ENCODE data around the gene DHX34. TPM values are rescaled to one million over a fixed set of nuclear protein-coding genes. Genes with fewer than 3 reads are reported as not detected.
"Not testable (repeated sequence)": the region's sequence is repeated elsewhere in the genome, so short reads cannot be mapped to it uniquely, and the experiment has no call there.

The DHX34 gene
- total RNA-seq, 3 donors from 2014 or later: 38.1 to 41.0 (median 38.6) TPM

DNA sequence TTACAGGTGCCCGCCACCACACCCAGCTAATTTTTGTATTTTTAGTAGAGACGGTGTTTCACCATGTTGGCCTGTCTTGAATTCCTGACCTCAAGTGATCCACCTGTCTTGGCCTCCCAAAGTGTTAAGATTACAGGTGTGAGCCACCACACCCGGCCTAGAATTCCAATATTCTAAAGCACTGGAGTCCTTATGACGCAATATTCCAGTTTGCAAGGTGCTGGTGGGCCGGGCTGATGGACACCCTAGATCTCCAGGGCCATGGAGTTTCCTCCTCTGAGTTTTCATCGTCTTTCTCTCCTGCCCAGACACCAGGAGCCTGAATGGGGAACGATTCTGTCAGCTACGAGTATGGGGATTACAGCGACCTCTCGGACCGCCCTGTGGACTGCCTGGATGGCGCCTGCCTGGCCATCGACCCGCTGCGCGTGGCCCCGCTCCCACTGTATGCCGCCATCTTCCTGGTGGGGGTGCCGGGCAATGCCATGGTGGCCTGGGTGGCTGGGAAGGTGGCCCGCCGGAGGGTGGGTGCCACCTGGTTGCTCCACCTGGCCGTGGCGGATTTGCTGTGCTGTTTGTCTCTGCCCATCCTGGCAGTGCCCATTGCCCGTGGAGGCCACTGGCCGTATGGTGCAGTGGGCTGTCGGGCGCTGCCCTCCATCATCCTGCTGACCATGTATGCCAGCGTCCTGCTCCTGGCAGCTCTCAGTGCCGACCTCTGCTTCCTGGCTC lies 8.5 kb upstream of the DHX34 start:
- ATAC-seq (no peak), DNase-seq (no peak)
- Mint-ChIP-seq H3K4me1 (ENCODE audit: low read depth) (peaks cover 10% of the 10 kb centered on the region), H3K27me3 (ENCODE audit: low read depth) (no peaks in the 10 kb centered on the region), H3K36me3 (ENCODE audit: insufficient read depth) (no peaks in the 10 kb centered on the region), H3K9me3 (no peaks in the 10 kb centered on the region), H3K4me3 (no peak overlapping the region)

DNA sequence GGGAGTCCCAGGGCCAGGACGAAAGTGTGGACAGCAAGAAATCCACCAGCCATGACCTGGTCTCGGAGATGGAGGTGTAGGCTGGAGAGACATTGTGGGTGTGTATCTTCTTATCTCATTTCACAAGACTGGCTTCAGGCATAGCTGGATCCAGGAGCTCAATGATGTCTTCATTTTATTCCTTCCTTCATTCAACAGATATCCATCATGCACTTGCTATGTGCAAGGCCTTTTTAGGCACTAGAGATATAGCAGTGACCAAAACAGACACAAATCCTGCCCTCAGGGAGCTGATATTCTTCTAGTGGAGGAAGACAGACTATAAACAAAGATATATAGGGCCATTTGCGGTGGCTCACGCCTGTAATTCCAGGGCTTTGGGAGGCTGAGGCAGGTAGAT lies 7.4 kb upstream of the DHX34 start:
- H3K4me3 Mint-ChIP-seq: no peak overlapping the region
- H3K27me3 Mint-ChIP-seq (ENCODE audit: low read depth): no peaks in the 10 kb centered on the region
- H3K9me3 Mint-ChIP-seq: no peaks in the 10 kb centered on the region
- no peak for DNase-seq
- no peaks in the 10 kb centered on the region for H3K36me3 Mint-ChIP-seq (ENCODE audit: insufficient read depth)
- ATAC-seq: no peak
- peaks cover under 1% of the 10 kb centered on the region for H3K4me1 Mint-ChIP-seq (ENCODE audit: low read depth)

DNA sequence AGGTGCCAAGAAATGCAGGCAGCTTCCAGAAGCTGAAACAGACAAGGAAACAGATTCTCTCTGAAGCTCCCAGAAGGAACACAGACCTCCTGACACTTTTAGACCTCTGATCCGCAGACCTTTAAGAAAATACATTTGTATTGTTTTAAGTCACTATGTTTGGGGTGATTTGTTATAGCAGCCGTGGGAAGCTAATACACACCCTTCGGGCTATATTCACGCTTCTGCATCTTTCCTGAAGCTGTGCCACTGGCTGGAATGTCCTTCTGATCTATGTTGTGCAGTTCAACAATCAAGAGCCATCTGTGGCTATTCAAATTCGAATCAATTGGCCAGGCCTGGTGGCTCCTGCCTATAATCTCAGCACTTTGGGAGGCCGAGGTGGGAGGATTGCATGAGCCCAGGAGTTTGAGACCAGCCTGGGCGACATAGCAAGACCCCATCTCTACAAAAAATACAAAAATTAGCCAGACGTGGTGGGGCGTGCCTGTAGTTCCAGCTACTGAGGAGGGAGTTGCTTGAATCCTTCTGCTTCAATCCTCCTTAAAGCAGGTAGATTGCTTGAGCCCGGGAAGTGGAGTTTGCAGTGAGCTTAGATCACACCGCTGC lies 5.8 kb upstream of the DHX34 start:
- no peak for ATAC-seq
- Mint-ChIP-seq H3K36me3 (ENCODE audit: insufficient read depth) (no peaks in the 10 kb centered on the region), H3K4me1 (ENCODE audit: low read depth) (no peaks in the 10 kb centered on the region)

DNA sequence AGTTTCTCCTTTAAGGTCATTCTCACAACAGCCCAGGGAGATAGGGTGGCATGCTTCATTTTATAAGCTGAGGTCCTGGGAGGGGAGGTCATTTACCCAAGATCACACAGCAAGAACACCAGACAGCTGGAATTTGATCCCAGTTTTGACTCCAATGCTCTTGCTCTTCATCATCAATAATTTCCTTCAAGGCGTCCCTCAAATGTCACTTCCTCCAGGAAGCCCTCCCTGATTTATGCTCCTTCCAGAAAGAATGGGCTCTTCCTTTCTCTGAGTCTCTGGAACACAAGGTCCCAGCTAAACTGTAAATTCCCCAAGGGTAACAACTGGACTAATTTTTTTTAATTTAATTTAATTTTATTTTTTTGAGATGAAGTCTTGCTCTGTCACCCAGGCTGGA lies 4.7 kb upstream of the DHX34 start:
- H3K4me1 Mint-ChIP-seq (ENCODE audit: low read depth): peaks cover 10% of the 10 kb centered on the region
- no peak for DNase-seq
- no peak overlapping the region for H3K4me3 Mint-ChIP-seq
- no peaks in the 10 kb centered on the region for H3K36me3 Mint-ChIP-seq (ENCODE audit: insufficient read depth)
- no peak for ATAC-seq
- no peaks in the 10 kb centered on the region for H3K9me3 Mint-ChIP-seq
- no peaks in the 10 kb centered on the region for H3K27me3 Mint-ChIP-seq (ENCODE audit: low read depth)

More for the DNA sequence above, 5.8 kb upstream of the DHX34 start:
- Mint-ChIP-seq H3K4me3 (no peak overlapping the region), H3K27me3 (ENCODE audit: low read depth) (no peaks in the 10 kb centered on the region), H3K9me3 (no peaks in the 10 kb centered on the region)
- no peak for DNase-seq

DNA sequence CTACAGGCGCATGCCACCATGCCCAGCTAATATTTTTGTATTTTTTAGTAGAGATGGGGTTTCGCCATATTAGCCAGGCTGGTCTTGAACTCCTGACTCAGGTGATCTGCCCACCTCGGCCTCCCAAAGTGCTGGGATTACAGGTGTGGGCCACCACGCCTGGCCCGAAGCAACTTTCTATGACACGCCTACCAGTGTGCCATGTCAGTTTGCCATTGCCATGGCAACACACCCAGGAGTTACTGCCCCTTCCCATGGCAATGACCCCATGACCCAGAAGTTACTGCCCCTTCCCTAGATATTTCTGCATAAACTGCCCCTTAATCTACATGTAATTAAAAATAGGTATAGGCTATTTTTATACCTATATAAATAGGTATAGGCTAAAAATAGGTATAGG lies 3.1 kb upstream of the DHX34 start:
- not testable (repeated sequence) for DNase-seq; H3K9me3 Mint-ChIP-seq; H3K36me3 Mint-ChIP-seq (ENCODE audit: insufficient read depth); H3K27me3 Mint-ChIP-seq (ENCODE audit: low read depth); ATAC-seq; H3K4me3 Mint-ChIP-seq
- H3K4me1 Mint-ChIP-seq (ENCODE audit: low read depth): peaks cover 23% of the 10 kb centered on the region

DNA sequence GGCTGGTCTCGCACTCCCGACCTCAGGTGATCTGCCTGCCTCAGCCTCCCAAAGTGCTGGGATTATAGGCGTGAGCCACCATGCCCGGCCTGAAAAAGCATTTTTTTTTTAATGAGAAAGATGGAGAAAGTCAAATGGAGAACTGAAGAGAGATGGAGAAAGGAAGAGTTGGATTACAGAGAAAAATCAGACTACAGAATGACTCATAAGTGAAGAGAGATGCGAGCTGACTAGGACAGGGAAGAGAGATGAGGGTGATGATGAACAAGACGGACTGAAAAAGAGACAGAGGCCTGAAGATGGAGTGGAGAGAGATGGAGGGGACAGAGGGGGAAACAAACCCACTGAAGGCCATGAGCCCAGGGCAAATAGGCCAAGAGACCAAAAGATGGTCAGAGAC lies 1.5 kb downstream of the DHX34 start:
- Mint-ChIP-seq H3K27me3 (ENCODE audit: low read depth) (no peaks in the 10 kb centered on the region), H3K4me3 (peak overlapping the region; percentile 97), H3K9me3 (peaks cover 4% of the 10 kb centered on the region), H3K36me3 (ENCODE audit: insufficient read depth) (peaks cover 23% of the 10 kb centered on the region), H3K4me1 (ENCODE audit: low read depth) (peaks cover 36% of the 10 kb centered on the region)
- DNase-seq (no peak), ATAC-seq (no peak)

DNA sequence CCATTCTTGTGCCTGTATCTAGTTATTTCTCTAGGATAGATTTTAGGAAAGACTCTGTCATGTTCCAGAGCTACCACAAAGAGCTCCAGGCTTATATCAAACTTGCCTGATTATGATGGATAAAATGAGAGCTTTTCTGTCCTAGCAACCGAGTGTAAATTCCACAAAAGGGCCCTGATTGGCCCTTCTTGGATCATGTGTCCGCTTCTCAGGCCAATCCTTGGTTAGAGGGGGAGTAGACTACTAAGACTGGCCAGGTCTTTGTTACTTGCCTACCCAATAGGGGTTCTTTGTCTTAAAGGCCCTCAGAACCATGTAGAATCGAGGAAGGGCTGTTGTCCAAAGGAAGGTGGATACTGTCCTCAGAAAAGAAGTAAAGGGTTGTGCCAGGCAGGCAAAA lies 2.4 kb downstream of the DHX34 start:
- H3K4me3 Mint-ChIP-seq: peak overlapping the region; percentile 46
- ATAC-seq (no peak), DNase-seq (no peak)
- H3K36me3 Mint-ChIP-seq (ENCODE audit: insufficient read depth): peaks cover 30% of the 10 kb centered on the region
- peaks cover 40% of the 10 kb centered on the region for H3K4me1 Mint-ChIP-seq (ENCODE audit: low read depth)
- H3K9me3 Mint-ChIP-seq: peaks cover 4% of the 10 kb centered on the region
- H3K27me3 Mint-ChIP-seq (ENCODE audit: low read depth): no peaks in the 10 kb centered on the region

DNA sequence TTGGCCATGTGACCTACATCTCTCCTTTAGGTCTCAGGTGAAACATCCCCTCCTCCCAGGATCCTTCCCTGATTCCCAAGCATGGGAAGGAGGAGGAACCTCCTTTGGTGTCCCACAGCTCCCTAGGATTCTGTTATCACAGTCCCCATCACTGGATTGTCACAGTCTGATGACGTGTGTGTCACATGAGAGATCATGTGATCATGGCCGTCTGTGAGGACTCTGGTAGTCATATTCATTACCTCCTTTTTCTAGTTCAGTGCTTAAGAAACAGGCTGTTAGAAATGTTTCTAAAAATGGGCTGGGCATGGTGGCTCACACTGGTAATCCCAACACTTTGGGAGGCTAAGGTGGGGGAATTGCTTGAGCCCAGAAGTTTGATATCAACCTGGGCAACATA lies 3.0 kb downstream of the DHX34 start:
- H3K4me3 Mint-ChIP-seq: no peak overlapping the region
- no peaks in the 10 kb centered on the region for H3K27me3 Mint-ChIP-seq (ENCODE audit: low read depth)
- peaks cover 40% of the 10 kb centered on the region for H3K4me1 Mint-ChIP-seq (ENCODE audit: low read depth)
- DNase-seq: no peak
- H3K9me3 Mint-ChIP-seq: peaks cover 4% of the 10 kb centered on the region
- H3K36me3 Mint-ChIP-seq (ENCODE audit: insufficient read depth): peaks cover 33% of the 10 kb centered on the region
- no peak for ATAC-seq

DNA sequence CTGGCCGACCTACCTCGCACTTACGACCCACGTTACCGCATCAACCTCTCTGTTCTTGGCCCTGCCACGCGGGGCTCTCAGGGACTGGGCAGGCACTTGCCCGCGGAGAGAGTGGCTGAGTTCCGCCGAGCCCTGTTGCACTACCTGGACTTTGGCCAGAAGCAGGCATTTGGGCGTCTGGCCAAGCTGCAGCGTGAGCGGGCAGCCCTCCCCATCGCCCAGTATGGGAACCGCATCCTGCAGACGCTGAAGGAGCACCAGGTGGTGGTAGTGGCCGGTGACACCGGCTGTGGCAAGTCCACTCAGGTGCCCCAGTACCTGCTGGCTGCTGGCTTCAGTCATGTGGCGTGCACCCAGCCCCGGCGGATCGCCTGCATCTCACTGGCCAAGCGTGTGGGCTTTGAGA lies 4.2 kb downstream of the DHX34 start:
- Mint-ChIP-seq H3K36me3 (ENCODE audit: insufficient read depth) (peaks cover 40% of the 10 kb centered on the region), H3K27me3 (ENCODE audit: low read depth) (no peaks in the 10 kb centered on the region), H3K4me1 (ENCODE audit: low read depth) (peaks cover 40% of the 10 kb centered on the region), H3K4me3 (no peak overlapping the region), H3K9me3 (peaks cover 4% of the 10 kb centered on the region)
- no peak for ATAC-seq
- no peak for DNase-seq

DNA sequence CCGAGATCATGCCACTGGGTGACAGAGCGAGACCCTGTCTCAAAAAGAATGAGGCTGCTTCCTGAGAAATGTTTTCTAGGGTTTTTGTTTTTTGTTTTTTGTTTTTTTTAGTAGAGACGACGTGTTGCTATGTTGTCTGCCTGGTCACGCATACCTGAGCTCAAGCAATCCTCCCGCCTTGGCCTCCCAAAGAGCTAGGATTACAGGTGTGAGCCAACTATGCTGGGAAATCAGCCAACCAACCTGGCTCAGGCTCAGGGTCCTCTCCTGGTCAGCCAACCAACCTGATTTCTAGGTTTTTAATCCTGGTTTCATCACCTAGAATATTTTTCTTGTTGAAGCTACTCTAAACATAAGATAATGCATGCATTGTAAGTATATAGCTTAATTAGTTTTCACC lies 7.8 kb downstream of the DHX34 start:
- H3K27me3 Mint-ChIP-seq (ENCODE audit: low read depth): no peaks in the 10 kb centered on the region
- ATAC-seq: no peak

DNA sequence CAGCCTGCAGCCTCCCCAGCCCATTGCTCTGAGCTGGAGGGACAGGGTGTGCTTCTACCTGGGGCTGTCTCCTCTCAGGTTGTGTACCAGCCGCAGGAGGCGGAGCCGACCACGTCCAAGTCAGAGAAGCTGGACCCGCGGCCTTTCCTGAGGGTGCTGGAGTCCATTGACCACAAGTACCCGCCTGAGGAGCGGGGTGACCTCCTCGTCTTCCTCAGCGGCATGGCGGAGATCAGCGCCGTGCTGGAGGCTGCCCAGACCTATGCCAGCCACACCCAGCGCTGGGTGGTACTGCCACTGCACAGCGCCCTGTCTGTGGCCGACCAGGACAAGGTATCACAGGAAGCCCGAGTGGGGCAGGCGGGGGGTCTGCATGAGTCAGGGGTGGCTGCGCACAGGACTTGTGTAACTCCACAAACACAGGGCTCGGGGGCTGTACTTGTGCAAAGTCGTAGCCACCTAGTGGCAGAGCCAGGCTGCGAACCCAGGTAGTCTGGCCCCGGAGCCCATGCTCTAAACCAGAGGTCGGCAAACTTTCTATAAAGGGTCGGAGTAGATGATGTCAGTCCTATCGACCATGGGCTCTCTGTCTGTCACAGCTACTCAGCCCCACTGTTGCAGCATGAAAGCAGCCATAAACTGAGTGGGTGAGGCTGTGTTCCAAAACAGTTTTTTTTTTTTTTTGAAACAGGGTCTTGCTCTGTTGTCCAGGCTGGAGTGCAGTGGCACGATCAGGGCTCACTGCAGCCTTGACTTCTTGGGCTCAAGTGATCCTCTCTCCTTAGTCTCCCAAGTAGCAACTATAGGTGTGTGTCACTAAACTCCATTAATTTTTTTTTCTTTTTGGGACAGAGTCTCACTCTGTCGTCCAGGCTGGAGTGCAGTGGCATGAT lies 8.9 kb downstream of the DHX34 start:
- no peaks in the 10 kb centered on the region for H3K9me3 Mint-ChIP-seq
- H3K36me3 Mint-ChIP-seq (ENCODE audit: insufficient read depth): peaks cover 49% of the 10 kb centered on the region
- H3K27me3 Mint-ChIP-seq (ENCODE audit: low read depth): no peaks in the 10 kb centered on the region
- no peak for ATAC-seq
- DNase-seq: no peak
- no peak overlapping the region for H3K4me3 Mint-ChIP-seq
- H3K4me1 Mint-ChIP-seq (ENCODE audit: low read depth): peaks cover 4% of the 10 kb centered on the region

More for the DNA sequence above, 7.8 kb downstream of the DHX34 start:
- Mint-ChIP-seq H3K4me3 (no peak overlapping the region), H3K9me3 (no peaks in the 10 kb centered on the region), H3K36me3 (ENCODE audit: insufficient read depth) (peaks cover 50% of the 10 kb centered on the region), H3K4me1 (ENCODE audit: low read depth) (peaks cover 11% of the 10 kb centered on the region)
- no peak for DNase-seq

DNA sequence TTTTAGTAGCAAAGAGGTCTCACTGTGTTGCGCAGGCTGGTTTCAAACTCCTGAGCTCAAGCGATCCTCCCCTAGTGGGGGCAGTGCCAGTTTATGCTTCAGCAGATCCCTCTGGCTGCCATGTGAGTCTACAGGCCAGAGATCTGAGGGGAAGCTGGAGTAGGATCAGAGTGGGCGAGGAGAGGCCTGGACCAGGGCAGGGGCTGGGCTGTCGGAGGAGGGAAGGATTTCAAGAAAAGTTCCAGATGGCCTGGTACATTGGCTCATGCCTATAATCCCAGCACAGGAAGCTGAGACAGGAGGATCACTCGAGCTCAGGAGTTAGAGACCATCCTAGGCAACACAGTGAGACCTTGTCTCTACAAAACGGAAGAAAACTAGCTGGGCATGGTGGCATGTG lies 9.8 kb downstream of the DHX34 start:
- H3K9me3 Mint-ChIP-seq: no peaks in the 10 kb centered on the region
- no peak for ATAC-seq
- H3K36me3 Mint-ChIP-seq (ENCODE audit: insufficient read depth): peaks cover 47% of the 10 kb centered on the region
- no peaks in the 10 kb centered on the region for H3K27me3 Mint-ChIP-seq (ENCODE audit: low read depth)
- DNase-seq: no peak
- H3K4me3 Mint-ChIP-seq: no peak overlapping the region
- H3K4me1 Mint-ChIP-seq (ENCODE audit: low read depth): peaks cover 4% of the 10 kb centered on the region

DNA sequence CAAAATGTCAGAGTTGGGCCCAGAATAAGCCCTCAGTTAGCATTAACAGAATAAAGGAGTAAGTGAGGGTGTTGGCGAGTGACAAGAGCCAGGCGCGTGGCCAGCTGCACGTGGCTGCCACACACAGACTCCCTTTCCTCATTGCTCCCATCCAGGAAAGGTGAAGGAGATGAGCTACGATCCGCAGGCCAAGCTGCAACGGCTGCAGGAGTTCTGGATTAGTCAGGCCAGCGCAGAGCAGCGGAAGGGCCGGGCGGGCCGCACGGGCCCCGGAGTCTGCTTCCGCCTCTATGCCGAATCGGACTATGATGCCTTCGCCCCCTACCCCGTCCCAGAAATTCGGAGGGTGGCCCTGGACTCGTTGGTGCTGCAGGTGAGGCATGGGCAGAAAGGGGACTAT lies 13.2 kb downstream of the DHX34 start:
- H3K4me3 Mint-ChIP-seq: no peak overlapping the region
- no peaks in the 10 kb centered on the region for H3K4me1 Mint-ChIP-seq (ENCODE audit: low read depth)
- DNase-seq: no peak
- ATAC-seq: no peak
- no peaks in the 10 kb centered on the region for H3K9me3 Mint-ChIP-seq
- H3K27me3 Mint-ChIP-seq (ENCODE audit: low read depth): no peaks in the 10 kb centered on the region
- H3K36me3 Mint-ChIP-seq (ENCODE audit: insufficient read depth): peaks cover 42% of the 10 kb centered on the region

DNA sequence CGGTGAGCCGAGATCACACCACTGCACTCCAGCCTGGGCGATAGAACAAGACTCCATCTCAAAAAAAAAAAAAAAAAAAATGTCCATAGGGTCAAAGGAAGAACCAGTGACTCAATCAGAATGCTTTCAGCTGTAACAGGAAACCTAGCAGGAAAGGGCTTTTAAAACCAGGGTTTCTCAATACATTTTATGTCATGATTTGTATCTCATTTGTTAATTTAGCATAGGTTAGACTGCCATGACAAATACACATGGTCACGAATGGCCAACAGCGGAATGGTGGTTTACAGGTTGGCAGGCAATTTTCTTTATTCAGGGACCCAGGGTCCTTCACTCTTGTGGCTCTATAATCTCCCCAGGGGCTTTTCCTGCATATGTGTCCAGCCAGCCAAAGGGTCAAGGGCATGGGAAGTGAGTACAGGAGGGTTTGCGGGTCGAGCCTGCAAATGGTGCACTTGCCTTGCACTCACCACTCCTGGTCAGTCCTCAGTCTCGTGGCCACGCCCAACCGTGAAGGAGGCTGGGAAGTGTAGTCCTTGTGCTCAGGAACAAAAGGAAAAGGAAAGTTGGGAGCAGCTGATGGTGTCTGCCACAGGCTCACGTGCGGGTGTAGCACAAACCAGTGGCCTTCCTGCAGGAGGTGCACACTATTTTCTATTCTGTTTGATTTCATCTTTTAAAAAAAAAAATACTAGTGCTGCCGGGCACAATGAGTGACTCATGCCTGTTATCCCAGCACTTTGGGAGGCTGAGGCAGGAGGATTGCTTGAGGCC lies 14.8 kb downstream of the DHX34 start:
- no peaks in the 10 kb centered on the region for H3K4me1 Mint-ChIP-seq (ENCODE audit: low read depth)
- ATAC-seq (no peak), DNase-seq (no peak)
- H3K9me3 Mint-ChIP-seq: no peaks in the 10 kb centered on the region
- H3K4me3 Mint-ChIP-seq: no peak overlapping the region
- H3K27me3 Mint-ChIP-seq (ENCODE audit: low read depth): no peaks in the 10 kb centered on the region
- H3K36me3 Mint-ChIP-seq (ENCODE audit: insufficient read depth): peaks cover 33% of the 10 kb centered on the region

Measured in activated T-cell treated with anti-CD3 and anti-CD28 coated beads, Interleukin-2, amount 50 U/mL, for 4 hours (primary cell).